K562 (cell line): ENCODE results near the gene PDE9A. TPM values are rescaled to one million over a fixed set of nuclear protein-coding genes. Genes with fewer than 3 reads are reported as not detected.

Experiments
- CBX1 ChIP-seq: sonication (generic); IDR thresholded peaks from 2 replicates; pipeline ENCODE4 v1.6.1; 2016; ENCODE audit warnings: antibody characterized with exemption, low read depth, mild to moderate bottlenecking
- CBX8 ChIP-seq: fragments of 200-600 bp; sonication (generic); IDR thresholded peaks from 2 replicates; pipeline ENCODE4 v1.6.1; 2012; ENCODE audit warnings: borderline replicate concordance, mixed run types, low read depth, mild to moderate bottlenecking, moderate library complexity, mixed read lengths, low read length, control low read depth, inconsistent platforms; ENCODE audit not compliant: poor library complexity, severe bottlenecking; ENCODE audit errors: extremely low read depth
- ESRRB ChIP-seq: fragments of 250-450 bp; sonication (Bioruptor Pico); IDR thresholded peaks from 2 replicates; pipeline ENCODE4 v1.5.0; 2020; ENCODE audit warnings: mild to moderate bottlenecking, moderate library complexity, borderline replicate concordance
- FOXJ2 ChIP-seq: fragments of 200-800 bp; sonication (Bioruptor generic); IDR thresholded peaks from 2 replicates; pipeline ENCODE4 v1.6.1; 2016; ENCODE audit warnings: missing genetic modification characterization, missing compliant biosample characterization
- KDM1A ChIP-seq, 2 experiments: fragments of 450-650 bp; IDR thresholded peaks; 2 replicates each; pipeline ENCODE4 v1.6.1; 2016; ENCODE audit warnings: mild to moderate bottlenecking in 2 of 2
- MYC ChIP-seq, 2 experiments: fragments of 250-450 bp in 1 of 2; sonication (Bioruptor Pico) in 1 of 2; IDR thresholded peaks; 2 replicates each; pipeline versions ENCODE4 v1.5.1 to v1.6.1; 2012 to 2021; ENCODE audit warnings: low read depth in 2 of 2, borderline replicate concordance in 1 of 2, improper control_type of control experiment in 1 of 2, low read length in 1 of 2, mild to moderate bottlenecking in 1 of 2, moderate library complexity in 1 of 2
- NCOA6 ChIP-seq: fragments of 450-650 bp; IDR thresholded peaks from 2 replicates; pipeline ENCODE4 v1.6.1; 2017; ENCODE audit warnings: mild to moderate bottlenecking
- REST ChIP-seq, 2 experiments: fragments of 450-650 bp; formaldehyde crosslinking in 1 of 2; IDR thresholded peaks; 2 replicates each; pipeline versions ENCODE4 v1.4.0 to v1.6.1; 2014 to 2020; ENCODE audit warnings: mild to moderate bottlenecking in 2 of 2, borderline replicate concordance in 1 of 2, low read depth in 1 of 2
- SP2 ChIP-seq: IDR thresholded peaks from 2 replicates; pipeline ENCODE4 v1.6.1; 2011; ENCODE audit warnings: mild to moderate bottlenecking, low read depth, low read length, moderate library complexity; ENCODE audit not compliant: poor library complexity, severe bottlenecking; ENCODE audit errors: extremely low read depth
- STAT6 ChIP-seq: sonication (generic); formaldehyde crosslinking; IDR thresholded peaks from 2 replicates; pipeline ENCODE4 v1.8.1; 2023; ENCODE audit warnings: mild to moderate bottlenecking, missing genetic modification reagents
- polyA plus RNA-seq, 8 experiments: library from polyadenylated mRNA; depleted of rRNA in 4 of 8; stranded (reverse) in 5 of 8; unstranded in 3 of 8; fragments of >200 nt; fragmentation: Nextera tagmentation in 2 of 8; fragmentation: Illumina TruSeq in 1 of 8; extraction: Ambion mirVana in 2 of 8; extraction: Trizol in 1 of 8; gene quantifications; 2 replicates each; pipeline versions ENCODE4 v1.2.1 to v1.2.3, GENCODE V29; 2011 to 2014; ENCODE audit warnings: inconsistent platforms in 1 of 8, missing spikeins in 1 of 8
- total RNA-seq, 7 experiments: library from RNA; depleted of rRNA in 6 of 7; stranded (reverse); fragments of >200 nt in 6 of 7; fragmentation: Illumina TruSeq in 2 of 7; extraction: Trizol in 2 of 7; gene quantifications; 2 replicates each; pipeline versions ENCODE4 v1.2.1 to v1.2.3, GENCODE V29; 2011 to 2021; ENCODE audit warnings: low replicate concordance in 1 of 7

PDE9A gene
- total and polyA plus RNA-seq, 9 of the 15 experiments (the other 6 are each of a cell fraction or from before 2014, with no cell fraction given) = 0.07 to 0.27 TPM; not detected in 7

- TF ChIP-seq REST (IDR thresholded peaks at IDR 0.05; ENCODE audit: borderline replicate concordance) = no peak
- no peak for TF ChIP-seq REST (CRISPR knock-in tag; IDR thresholded peaks at IDR 0.05; ENCODE audit: low read depth)
- TF ChIP-seq ESRRB (CRISPR knock-in tag) = no peak
- no peak for TF ChIP-seq CBX8
- TF ChIP-seq STAT6 (CRISPR knock-in tag) = no peak
- TF ChIP-seq FOXJ2 (tag) = no peak
- no peak for TF ChIP-seq SP2
- TF ChIP-seq NCOA6 = no peak
- TF ChIP-seq MYC (IDR thresholded peaks at IDR 0.05; ENCODE audit: low read depth, low read length) = no peak
- TF ChIP-seq MYC (CRISPR knock-in tag; IDR thresholded peaks at IDR 0.05; ENCODE audit: borderline replicate concordance, low read depth) = no peak
- peak; percentile 46; the same call in 1 of the 2 replicates for TF ChIP-seq CBX1
- peak in 1 of 2 experiments; percentile 55; a peak in 2 of 4 replicates for TF ChIP-seq KDM1A (IDR thresholded peaks at IDR 0.05)
- TF ChIP-seq, all 486 proteins: peak for 7
Observed at GRCh38 chr21:42662430-42663199, 9.2 kb downstream of the PDE9A start (continued).
